ENCODE results near the gene EEF1AKMT4.

EEF1AKMT4 gene

DNA sequence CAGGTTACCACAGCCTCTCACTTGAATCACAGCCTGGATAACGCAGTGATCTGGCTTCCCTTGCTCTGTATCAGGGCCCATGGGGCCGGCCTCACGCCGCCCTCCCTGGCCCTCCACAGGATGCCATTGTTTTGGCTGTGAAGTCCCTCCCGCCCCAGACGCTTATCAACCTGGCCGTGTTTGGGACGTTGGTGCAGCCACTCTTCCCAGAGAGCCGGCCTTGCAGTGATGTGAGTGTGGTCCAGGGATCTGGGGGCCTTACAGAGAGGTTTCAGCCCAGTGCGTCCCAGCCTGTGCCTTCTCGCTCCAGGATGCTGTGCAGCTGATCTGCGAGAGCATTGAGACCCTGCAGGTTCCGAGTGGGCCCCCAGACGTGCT, 13.4 kb upstream of the EEF1AKMT4 start:
- no peak for DNase-seq

GRCh38 chr3:184236636-184237035, 12.8 kb upstream of the EEF1AKMT4 start:
- DNase-seq = no peak

DNA sequence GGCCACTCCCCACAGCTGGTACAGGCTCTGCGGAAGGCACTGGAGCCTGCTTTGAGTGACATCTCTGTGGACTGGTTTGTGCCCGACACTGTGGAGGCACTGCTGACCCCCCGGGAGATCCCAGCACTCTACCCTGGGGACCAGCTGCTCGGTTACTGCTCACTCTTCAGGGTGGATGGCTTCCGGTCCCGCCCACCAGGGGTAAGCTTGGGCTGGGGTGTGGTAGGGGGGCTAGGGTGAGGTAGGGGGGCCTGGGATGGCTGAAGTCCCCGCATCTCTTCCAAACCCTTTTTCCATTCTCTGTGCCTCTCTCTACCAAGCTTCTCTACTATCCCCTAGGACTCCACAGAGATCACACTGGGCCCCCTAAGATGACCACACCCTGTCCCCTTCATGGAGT, 12.3 kb upstream of the EEF1AKMT4 start:
- DNase-seq = no peak

GRCh38 chr3:184237807-184238206, 11.7 kb upstream of the EEF1AKMT4 start:
- no peak for DNase-seq

DNA sequence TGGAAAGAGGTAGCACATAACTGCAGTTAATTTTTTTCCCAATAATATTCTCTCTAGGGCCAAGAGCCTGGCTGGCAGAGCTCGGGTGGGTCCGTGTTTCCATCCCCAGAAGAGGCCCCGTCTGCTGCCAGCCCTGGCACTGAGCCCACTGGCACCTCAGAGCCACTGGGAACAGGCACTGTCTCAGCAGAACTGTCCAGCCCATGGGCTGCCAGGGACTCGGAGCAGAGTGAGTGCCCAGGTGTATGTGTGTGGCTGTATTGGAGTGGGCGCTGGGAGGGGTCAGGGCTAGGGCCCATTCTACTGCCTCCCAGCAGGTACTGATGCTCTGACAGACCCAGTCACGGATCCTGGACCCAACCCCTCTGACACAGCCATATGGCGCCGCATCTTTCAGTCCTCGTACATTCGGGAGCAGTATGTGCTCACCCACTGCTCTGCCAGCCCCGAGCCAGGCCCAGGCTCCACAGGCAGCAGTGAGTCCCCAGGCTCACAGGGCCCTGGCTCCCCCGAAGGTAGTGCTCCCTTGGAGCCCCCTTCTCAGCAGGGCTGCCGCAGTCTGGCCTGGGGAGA, 11.1 kb upstream of the EEF1AKMT4 start:
- no peak for DNase-seq

DNA sequence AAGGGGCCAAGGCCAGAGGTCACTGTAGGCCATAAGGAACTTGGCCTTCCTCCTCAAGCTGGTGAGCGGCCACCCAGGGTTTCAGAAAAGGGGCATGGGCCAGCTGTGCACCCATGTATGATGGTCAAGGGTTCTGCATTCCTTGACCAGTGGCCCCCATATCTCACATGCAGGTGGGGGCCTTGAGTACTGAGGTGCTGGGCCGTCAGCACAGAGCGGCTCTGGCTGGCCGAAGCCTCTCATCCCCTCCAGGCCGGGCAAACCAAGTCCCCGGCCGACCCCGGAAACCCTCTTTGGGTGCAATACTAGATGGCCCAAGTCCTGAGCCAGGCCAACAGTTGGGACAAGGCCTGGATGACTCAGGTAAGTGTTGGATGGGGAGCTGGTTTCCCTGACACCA, 10.3 kb upstream of the EEF1AKMT4 start:
- DNase-seq = no peak

GRCh38 chr3:184239708-184240107, 9.8 kb upstream of the EEF1AKMT4 start:
- no peak for DNase-seq

- DNase-seq = no peak
These were observed 8.9 kb upstream of the EEF1AKMT4 start for GRCh38 chr3:184240384-184241140.

DNA sequence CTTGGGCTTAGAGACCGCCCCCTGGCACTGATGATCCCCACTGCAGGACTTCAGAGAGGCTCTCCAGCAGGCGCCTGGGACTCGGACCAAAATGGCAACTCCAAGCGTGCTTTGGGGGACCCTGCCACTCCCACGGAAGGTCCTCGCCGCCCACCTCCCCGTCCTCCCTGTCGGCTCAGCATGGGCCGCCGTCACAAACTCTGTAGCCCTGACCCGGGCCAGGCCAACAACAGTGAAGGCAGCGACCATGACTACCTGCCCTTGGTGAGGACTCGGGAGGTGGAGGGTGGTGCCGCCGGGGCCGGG, 8.4 kb upstream of the EEF1AKMT4 start:
- no peak for DNase-seq

DNA sequence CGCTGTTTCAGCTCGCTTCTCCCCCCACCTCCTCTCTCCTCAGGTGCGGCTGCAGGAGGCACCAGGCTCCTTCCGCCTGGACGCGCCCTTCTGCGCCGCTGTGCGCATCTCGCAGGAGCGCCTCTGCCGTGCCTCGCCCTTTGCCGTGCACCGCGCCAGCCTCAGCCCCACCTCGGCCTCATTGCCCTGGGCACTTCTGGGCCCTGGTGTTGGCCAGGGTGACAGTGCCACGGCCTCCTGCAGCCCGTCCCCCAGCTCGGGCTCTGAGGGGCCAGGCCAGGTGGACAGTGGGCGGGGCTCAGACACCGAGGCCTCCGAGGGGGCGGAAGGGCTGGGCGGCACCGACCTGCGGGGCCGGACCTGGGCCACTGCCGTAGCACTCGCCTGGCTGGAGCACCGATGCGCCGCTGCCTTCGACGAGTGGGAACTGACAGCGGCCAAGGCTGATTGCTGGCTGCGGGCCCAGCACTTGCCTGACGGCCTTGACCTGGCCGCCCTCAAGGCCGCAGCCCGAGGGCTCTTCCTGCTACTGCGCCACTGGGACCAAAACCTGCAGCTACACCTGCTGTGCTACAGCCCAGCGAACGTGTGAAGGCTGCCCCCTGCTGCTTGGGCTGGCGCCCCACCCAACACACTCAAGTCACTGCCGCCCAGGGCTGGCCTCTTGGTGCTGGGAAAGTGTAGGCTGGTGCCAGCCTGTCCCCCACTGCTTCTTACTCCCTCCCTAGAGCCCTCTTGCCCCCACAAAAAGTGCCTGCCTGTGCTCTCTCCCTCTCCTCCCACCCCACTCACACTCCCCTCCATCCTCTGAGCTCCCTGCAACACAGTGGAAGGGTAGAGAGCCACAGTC, 7.8 kb upstream of the EEF1AKMT4 start:
- no peak for DNase-seq

DNA sequence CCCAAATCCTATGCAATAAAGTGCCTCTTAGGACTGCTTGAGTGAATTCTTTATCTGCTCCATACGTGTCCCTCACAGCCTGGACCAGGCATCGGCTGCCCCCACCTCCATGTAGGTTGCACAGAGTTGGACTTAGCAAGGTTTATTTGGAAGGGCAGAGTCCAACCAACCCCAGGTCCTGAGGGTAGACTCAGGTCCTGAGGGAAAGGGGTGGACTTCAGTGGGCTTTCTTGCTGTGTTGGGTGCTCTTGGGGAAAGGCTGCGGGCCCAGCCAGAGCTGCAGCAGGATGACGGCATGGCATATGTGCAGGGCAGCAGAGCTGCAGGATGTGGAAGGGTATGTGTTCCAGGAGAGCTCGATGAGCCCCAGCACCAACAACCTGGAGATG, 7.2 kb upstream of the EEF1AKMT4 start:
- DNase-seq = no peak

- DNase-seq = peak; percentile 84 to 89
These were observed 739 bp upstream of the EEF1AKMT4 start, which contains the start of gene ALG3 for GRCh38 chr3:184248454-184249411. Gene ALG3 (minus strand): TSS chr3:184248962. CDS start chr3:184248940, 22 bp downstream.

GRCh38 chr3:184250167-184250828, 826 bp downstream of the EEF1AKMT4 start:
- DNase-seq = peak; percentile 86 to 91

GRCh38 chr3:184255291-184256039, 6.0 kb downstream of the EEF1AKMT4 start:
- no peak for DNase-seq

- DNase-seq = no peak
These were observed 7.8 kb downstream of the EEF1AKMT4 start for GRCh38 chr3:184257083-184257915.

- no peak for DNase-seq
These were observed 9.5 kb downstream of the EEF1AKMT4 start for GRCh38 chr3:184258926-184259325.

DNA sequence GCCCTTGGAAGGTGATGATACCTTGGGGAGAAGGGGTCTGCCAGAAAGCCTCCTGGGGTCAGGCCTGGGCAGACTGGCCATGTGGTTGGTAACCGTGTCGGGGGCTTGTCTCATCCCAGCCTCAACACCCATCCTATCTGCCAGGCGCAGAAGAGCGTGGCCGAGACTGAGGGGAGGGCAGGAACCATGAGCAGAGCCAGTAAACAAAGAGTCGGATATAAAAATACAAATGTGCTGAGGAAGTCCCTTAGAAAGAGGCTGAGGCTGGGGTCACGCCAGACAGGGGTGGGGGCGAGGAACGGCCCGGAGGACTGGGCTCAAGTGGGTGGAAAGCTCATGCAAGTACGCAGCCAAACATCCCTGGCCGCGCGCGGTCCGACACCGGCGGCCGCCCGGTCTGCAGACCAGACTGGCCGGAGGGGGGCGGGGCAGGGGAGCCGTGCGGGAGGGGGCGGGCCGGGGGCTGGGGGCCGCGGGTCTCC, 10.0 kb downstream of the EEF1AKMT4 start:
- no peak for DNase-seq

- peak; percentile 20 to 46 for DNase-seq
These were observed 10.6 kb downstream of the EEF1AKMT4 start for GRCh38 chr3:184259878-184260723.

DNA sequence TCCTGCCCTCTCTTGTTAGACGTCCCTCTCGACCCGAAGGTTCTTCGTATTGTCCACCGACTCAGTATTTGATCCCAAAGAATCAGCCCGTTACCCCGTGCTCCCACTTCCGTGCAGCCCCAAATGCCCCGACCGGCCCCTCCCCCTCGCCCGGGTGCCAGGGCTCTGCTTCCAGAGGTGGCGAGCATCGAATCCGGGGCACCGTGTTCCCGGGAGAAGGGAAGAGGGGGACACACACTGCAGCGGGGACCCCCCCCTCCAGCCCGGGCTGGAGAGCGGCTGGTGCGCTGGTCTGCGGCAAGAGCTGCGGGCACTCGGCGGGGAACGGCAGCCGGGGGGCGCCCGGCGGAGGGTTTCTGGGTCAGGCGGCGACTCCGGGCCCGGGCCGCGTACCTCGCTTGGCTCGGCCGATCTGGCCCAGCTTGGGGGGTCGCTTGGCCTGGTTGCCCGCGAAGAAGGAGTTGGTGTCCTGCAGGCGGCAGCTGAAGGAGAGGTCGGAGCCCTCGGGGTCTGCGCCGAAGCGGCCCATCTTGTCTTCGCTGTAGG, 11.3 kb downstream of the EEF1AKMT4 start:
- DNase-seq = no peak
